Ovary (tissue), 3 donors: Measurements from ENCODE around the gene GAB3.
"Not testable (repeated sequence)": the region's sequence is repeated elsewhere in the genome, so short reads cannot be mapped to it uniquely, and the experiment has no call there.

Experiments used
- CTCF ChIP-seq, 3 donors: fragments of 450-650 bp in 2 of 3; fragments of 200-600 bp in 1 of 3; IDR thresholded peaks; one replicate each; pipeline versions ENCODE4 v1.5.1 to v1.8.0; 2016 to 2022; ENCODE audit warnings: antibody characterized with exemption in 3 of 3, mild to moderate bottlenecking in 1 of 3
- EP300 ChIP-seq: sonication (generic); formaldehyde crosslinking; IDR thresholded peaks from one replicate; pipeline ENCODE4 v1.6.1; 2017; ENCODE audit warnings: antibody characterized with exemption
- POLR2A ChIP-seq: fragments of 450-650 bp; IDR thresholded peaks from one replicate; pipeline ENCODE4 v1.6.1; 2017; ENCODE audit warnings: antibody characterized with exemption, mild to moderate bottlenecking, moderate library complexity
- donor health status: DM: no; HTN: no; CAD: no.

DNA sequence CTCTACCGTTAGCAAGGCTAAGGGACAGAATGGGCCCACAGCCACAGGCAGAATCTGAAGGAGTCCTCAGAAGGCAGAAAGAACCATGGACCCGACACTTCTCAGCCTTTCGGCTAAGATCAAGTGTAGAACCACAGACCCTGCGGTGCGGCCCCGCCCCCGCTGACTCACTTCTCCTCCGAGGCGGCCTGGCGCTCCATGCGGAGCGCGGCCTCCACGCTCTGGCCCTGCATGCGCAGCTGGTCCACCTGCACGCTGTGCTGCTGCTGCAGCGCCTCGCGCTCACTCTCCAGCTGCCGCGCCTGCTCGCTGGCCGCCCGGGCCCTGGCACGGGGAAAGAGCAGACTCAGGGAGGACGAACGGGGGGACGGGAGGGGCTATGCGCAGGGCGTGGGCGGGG, 107.2 kb downstream of the GAB3 start:
- TF ChIP-seq POLR2A; CTCF (IDR thresholded peaks at IDR 0.05); EP300: not testable (repeated sequence)
